ENCODE data around the gene ZNF230.

Gene ZNF230

GRCh38 chr19:44010468-44010867 lies 7.7 kb downstream of the ZNF230 start:
- no peak for TF ChIP-seq GATA2 (IDR thresholded peaks at IDR 0.05; ENCODE audit: low read depth, low read length)
- TF ChIP-seq GATA3 (IDR thresholded peaks at IDR 0.05; ENCODE audit: low read depth, low read length): no peak

GRCh38 chr19:44019498-44019897 lies 16.7 kb downstream of the ZNF230 start:
- TF ChIP-seq GATA3 (IDR thresholded peaks at IDR 0.05; ENCODE audit: low read depth, low read length): no peak
- no peak for TF ChIP-seq GATA2 (IDR thresholded peaks at IDR 0.05; ENCODE audit: low read depth, low read length)

DNA sequence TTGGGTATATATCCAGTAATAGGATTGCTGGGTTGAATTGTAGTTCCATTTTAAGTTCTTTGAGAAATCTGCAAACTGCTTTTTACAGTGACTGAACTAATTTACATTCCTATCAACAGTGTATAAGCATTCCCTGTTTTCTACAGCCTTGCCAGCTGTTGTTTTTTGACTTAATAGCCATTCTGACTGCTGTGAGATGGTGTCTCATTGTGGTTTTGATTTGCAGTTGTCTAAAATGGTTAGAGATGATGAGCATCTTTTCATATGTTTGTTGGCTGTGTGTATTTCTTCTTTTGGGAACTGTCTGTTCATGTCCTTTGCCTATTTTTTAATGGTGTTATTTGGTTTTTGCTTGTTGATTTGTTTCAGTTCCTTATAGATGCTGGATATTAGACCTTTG lies 18.5 kb downstream of the ZNF230 start:
- TF ChIP-seq GATA2 (IDR thresholded peaks at IDR 0.05; ENCODE audit: low read depth, low read length) (no peak), GATA3 (IDR thresholded peaks at IDR 0.05; ENCODE audit: low read depth, low read length) (no peak)

DNA sequence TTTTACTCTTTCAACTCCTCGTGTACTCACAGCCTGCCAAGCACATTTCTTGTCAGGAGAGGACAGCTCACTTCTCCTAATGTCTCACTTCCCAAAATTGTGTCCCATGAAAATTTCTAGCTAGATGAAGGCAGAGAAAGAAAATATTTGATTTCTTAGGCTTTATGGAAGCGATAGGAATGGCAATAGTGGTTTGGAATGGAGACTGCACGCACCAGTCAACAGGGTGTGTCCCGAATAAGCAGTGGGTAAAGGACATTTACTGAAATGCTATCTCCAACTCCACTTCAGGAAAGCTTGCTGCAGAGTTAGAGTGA lies 22.1 kb downstream of the ZNF230 start:
- TF ChIP-seq GATA3 (IDR thresholded peaks at IDR 0.05; ENCODE audit: low read depth, low read length): no peak
- TF ChIP-seq GATA2 (IDR thresholded peaks at IDR 0.05; ENCODE audit: low read depth, low read length): no peak

- TF ChIP-seq GATA3 (IDR thresholded peaks at IDR 0.05; ENCODE audit: low read depth, low read length): no peak
- no peak for TF ChIP-seq GATA2 (IDR thresholded peaks at IDR 0.05; ENCODE audit: low read depth, low read length)
Measured at GRCh38 chr19:44025217-44025936, 22.6 kb downstream of the ZNF230 start, which contains the start of gene ZNF222. ZNF222 (plus strand) TSS chr19:44025379; CDS start chr19:44025437, 58 bp downstream.

- TF ChIP-seq GATA2 (IDR thresholded peaks at IDR 0.05; ENCODE audit: low read depth, low read length) (no peak), GATA3 (IDR thresholded peaks at IDR 0.05; ENCODE audit: low read depth, low read length) (no peak)
Measured at GRCh38 chr19:44026622-44027021, 23.9 kb downstream of the ZNF230 start.

DNA sequence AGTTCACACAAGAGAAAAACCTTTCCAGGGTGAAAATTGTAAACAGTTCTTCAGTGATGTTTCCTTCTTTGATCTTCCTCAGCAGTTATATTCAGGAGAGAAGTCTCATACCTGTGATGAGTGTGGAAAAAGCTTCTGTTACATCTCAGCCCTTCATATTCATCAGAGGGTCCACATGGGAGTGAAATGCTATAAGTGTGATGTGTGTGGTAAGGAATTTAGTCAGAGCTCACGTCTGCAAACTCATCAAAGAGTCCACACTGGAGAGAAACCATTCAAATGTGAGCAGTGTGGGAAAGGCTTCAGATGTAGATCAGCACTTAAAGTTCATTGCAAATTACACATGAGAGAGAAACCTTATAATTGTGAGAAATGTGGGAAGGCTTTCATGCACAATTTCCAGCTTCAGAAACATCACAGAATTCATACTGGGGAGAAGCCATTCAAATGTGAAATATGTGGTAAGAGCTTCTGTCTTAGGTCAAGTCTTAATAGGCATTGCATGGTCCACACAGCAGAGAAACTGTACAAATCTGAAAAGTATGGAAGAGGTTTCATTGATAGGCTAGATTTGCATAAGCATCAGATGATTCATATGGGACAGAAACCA lies 29.3 kb downstream of the ZNF230 start:
- no peak for TF ChIP-seq GATA2 (IDR thresholded peaks at IDR 0.05; ENCODE audit: low read depth, low read length)
- TF ChIP-seq GATA3 (IDR thresholded peaks at IDR 0.05; ENCODE audit: low read depth, low read length): no peak

DNA sequence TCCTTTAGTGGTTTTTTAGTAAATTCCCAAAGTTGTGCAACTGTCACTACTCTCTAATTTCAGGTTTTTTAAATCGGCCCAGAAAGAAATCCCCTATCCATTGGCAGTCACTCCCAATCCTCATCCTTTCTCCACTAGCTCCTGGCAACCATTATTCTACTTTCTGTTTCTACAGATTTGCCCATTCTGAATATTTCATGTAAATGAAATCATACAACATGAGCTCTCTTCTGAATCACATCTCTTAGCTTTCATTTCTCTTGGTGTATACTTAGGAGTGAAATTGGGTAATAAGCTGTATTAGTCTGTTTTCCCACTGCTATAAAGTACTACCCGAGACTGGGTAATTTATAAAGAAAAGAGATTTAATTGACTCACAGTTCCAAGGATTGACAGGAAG lies 39.4 kb downstream of the ZNF230 start:
- no peak for TF ChIP-seq GATA2 (IDR thresholded peaks at IDR 0.05; ENCODE audit: low read depth, low read length)
- no peak for TF ChIP-seq GATA3 (IDR thresholded peaks at IDR 0.05; ENCODE audit: low read depth, low read length)

GRCh38 chr19:44050740-44051649 lies 48.2 kb downstream of the ZNF230 start:
- TF ChIP-seq GATA2 (IDR thresholded peaks at IDR 0.05; ENCODE audit: low read depth, low read length) (no peak), GATA3 (IDR thresholded peaks at IDR 0.05; ENCODE audit: low read depth, low read length) (no peak)

DNA sequence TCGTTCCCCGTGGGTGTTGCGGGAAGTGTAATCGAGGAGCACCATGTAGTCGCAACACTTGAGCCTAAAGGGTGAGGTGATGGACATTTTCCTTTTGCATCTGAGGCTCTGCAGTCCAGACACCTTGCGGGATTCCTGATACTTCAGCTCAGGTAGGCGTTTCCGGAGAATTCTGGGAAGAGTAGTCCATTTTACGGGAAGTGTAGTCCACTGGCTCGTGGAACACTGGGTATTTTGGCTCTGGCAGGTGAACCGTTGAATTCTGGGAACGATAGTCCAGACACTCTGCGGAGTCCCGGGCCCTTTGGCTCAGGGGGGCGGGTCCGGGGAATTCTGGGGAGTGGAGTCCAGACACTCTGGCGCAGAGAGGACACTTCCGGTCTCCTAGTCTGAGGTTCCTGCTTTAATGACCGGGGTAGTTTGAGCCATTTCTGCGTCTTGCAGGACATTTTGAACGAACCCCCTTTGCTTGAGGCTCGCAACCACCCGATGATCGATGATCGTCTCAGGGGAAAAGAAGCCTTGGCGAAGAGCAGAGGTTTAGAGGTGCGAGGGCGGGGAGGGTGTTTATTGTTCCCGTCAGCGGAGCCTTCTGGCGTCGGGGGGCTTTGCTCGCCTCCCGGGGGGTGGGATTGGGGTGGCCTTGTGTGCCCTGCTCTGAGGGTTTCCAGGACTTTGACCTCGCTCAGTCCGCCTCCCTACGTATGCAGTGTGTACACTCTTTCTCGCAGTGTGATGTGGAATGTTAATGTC lies 49.1 kb downstream of the ZNF230 start, which contains the start of gene ZNF223:
TSS of gene ZNF223 (plus strand) at position 387 of the 753 bp plus-strand sequence. CDS start 3,141 bp downstream, outside the sequence.
- TF ChIP-seq GATA2 (IDR thresholded peaks at IDR 0.05; ENCODE audit: low read depth, low read length): no peak
- TF ChIP-seq GATA3 (IDR thresholded peaks at IDR 0.05; ENCODE audit: low read depth, low read length): no peak

DNA sequence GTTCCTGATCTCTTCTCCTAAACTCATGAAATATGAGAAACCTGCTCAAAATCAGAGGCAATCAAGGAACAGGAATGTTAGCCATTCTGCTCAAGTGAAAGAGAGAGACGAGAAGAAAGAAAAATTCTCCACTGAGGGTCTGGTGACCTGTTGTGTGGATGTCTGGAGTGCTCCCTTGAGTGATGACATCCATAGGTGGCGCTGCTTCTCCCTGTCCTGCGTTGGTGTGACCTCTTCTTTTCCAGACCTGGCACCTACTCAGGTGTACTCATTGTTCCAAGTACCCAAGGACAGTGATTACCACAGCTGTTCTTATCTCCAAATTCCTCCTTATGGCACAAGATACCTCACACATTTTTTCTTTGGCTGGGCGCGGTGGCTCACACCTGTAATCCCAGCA lies 53.1 kb downstream of the ZNF230 start:
- no peak for TF ChIP-seq GATA3 (IDR thresholded peaks at IDR 0.05; ENCODE audit: low read depth, low read length)
- TF ChIP-seq GATA2 (IDR thresholded peaks at IDR 0.05; ENCODE audit: low read depth, low read length): no peak

DNA sequence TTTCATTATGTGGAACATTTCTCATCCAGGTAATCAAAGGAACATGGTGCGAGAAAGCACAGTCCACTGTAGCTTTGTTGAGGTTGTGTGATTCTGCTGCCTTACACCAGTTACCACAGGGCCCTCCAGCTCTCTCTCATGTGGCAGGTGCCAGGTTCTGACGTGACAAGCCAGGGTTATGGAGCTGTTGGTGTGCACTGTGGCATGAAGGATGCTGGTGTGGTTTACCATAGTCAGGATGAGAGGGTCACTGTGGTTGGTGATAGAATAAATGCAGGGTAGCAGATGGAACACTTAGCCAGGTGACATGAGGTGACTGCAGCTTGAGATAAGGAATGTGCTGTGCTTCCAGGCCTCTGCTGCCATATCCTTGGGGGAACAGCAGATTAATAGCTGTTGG lies 56.5 kb downstream of the ZNF230 start:
- TF ChIP-seq GATA2 (IDR thresholded peaks at IDR 0.05; ENCODE audit: low read depth, low read length) (no peak), GATA3 (IDR thresholded peaks at IDR 0.05; ENCODE audit: low read depth, low read length) (no peak)

GRCh38 chr19:44061038-44061437 lies 58.3 kb downstream of the ZNF230 start:
- TF ChIP-seq GATA2 (IDR thresholded peaks at IDR 0.05; ENCODE audit: low read depth, low read length) (no peak), GATA3 (IDR thresholded peaks at IDR 0.05; ENCODE audit: low read depth, low read length) (no peak)

Data from SH-SY5Y (cell line).